Left lung (tissue), 10 donors: Measurements from ENCODE around the gene PREX1. TPM values are rescaled to one million over a fixed set of nuclear protein-coding genes. Genes with fewer than 3 reads are reported as not detected.

ENCODE experiments used
- ATAC-seq: fragments of 200-7000 bp; cut with Tn5 transposase; one replicate; pipeline ENCODE4 v1.9.1; 2020; ENCODE audit warnings: moderate library complexity
- DNase-seq, 4 donors: peaks; one replicate each; pipeline ENCODE4 v3.0.0-alpha.2; 2013 to 2020
- H3K27ac ChIP-seq, 2 donors: fragments of 200-600 bp; sonication (generic) in 1 of 2; one replicate each; pipeline versions ENCODE4 v1.5.0 to v1.8.0; 2020 to 2021
- H3K27me3 ChIP-seq, 2 donors: fragments of 200-600 bp; sonication (generic) in 1 of 2; one replicate each; pipeline versions ENCODE4 v1.5.0 to v1.8.0; 2020 to 2021
- H3K36me3 ChIP-seq, 2 donors: fragments of 200-600 bp; sonication (generic) in 1 of 2; one replicate each; pipeline versions ENCODE4 v1.5.0 to v1.8.0; 2020 to 2021
- H3K4me1 ChIP-seq, 2 donors: fragments of 200-600 bp; one replicate each; pipeline ENCODE4 v1.8.0; 2021
- H3K4me3 ChIP-seq, 2 donors: fragments of 200-600 bp; sonication (generic) in 1 of 2; one replicate each; pipeline versions ENCODE4 v1.5.0 to v1.8.0; 2020 to 2021; ENCODE audit warnings: mild to moderate bottlenecking in 1 of 2
- H3K9me3 ChIP-seq, 2 donors: fragments of 200-600 bp; sonication (generic) in 1 of 2; one replicate each; pipeline versions ENCODE4 v1.5.0 to v1.8.0; 2020 to 2021
- intact Hi-C, 2 donors: fragments of 100-400 bp; cut with DNase I; formaldehyde crosslinking; loops; one replicate each; pipeline versions ENCODE4 v1.11.2 to v1.14.2; 2022
- polyA plus RNA-seq, 6 donors: library from polyadenylated mRNA; unstranded; fragments of 120-200 nt; gene quantifications; one replicate each; pipeline ENCODE4 v1.2.1, GENCODE V29; 2013; ENCODE audit not compliant: insufficient read length in 6 of 6
- total RNA-seq, 2 donors: library from RNA; stranded (reverse); fragmentation: NEBNext Ultra II Directional; extraction: Animal tissue kit (Norgen Biotek cat#: 25700); gene quantifications; one replicate each; pipeline ENCODE4 v1.2.1, GENCODE V29; 2021
- TF ChIP-seq, protein P1 (sequence below), 2 donors: fragments of 200-600 bp; sonication (generic) in 1 of 2; IDR thresholded peaks; one replicate each; pipeline versions ENCODE4 v1.5.0 to v1.8.0; 2021; ENCODE audit warnings: antibody characterized with exemption in 2 of 2
- donor health status: DM: no; HTN: yes; CAD: no.
- donor health status: DM: no; HTN: no; CAD: no.

The PREX1 gene
- total and polyA plus RNA-seq, 8 donors: 20.3 to 111 (median 26.1) TPM

DNA sequence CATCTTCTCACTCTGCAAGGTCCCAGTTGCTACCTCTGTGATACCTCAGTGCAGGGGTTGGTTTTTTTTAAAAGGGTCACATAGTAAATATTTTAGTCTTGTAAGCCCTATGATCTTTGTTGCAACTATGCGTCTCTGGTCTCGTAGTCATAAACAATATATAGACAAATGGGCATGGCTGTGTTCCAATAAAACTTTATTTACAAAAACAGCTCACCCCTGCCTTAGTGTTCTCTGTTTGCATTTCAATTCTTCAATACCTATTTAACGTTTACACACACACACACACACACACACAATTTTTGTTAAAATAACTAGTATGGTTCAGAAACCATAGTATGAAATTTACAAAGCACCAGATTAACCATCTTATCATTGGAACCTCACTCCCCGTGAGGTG is 216.8 kb downstream of the PREX1 start:
- H3K27me3 ChIP-seq: peaks cover 0 to 12% of the 10 kb centered on the region in 2 donors
- DNase-seq (no peak), ATAC-seq (no peak)
- H3K4me3 ChIP-seq: no peak overlapping the region
- no peak overlapping the region for H3K27ac ChIP-seq
- TF ChIP-seq, protein P1, sequence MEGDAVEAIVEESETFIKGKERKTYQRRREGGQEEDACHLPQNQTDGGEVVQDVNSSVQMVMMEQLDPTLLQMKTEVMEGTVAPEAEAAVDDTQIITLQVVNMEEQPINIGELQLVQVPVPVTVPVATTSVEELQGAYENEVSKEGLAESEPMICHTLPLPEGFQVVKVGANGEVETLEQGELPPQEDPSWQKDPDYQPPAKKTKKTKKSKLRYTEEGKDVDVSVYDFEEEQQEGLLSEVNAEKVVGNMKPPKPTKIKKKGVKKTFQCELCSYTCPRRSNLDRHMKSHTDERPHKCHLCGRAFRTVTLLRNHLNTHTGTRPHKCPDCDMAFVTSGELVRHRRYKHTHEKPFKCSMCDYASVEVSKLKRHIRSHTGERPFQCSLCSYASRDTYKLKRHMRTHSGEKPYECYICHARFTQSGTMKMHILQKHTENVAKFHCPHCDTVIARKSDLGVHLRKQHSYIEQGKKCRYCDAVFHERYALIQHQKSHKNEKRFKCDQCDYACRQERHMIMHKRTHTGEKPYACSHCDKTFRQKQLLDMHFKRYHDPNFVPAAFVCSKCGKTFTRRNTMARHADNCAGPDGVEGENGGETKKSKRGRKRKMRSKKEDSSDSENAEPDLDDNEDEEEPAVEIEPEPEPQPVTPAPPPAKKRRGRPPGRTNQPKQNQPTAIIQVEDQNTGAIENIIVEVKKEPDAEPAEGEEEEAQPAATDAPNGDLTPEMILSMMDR (IDR thresholded peaks at IDR 0.05): no peak
- no peaks in the 10 kb centered on the region for H3K36me3 ChIP-seq
- no peaks in the 10 kb centered on the region for H3K9me3 ChIP-seq
- H3K4me1 ChIP-seq: no peaks in the 10 kb centered on the region
- intact Hi-C loops: no loop called here

- intact Hi-C loops: no loop called here
- DNase-seq: peak in 1 of 4 donors; percentile 10
- peaks cover 0 to 22% of the 10 kb centered on the region in 2 donors for H3K27me3 ChIP-seq
- TF ChIP-seq, protein P1 (IDR thresholded peaks at IDR 0.05): no peak
- ATAC-seq: no peak
- H3K4me3 ChIP-seq: no peak overlapping the region
- no peaks in the 10 kb centered on the region for H3K4me1 ChIP-seq
- H3K9me3 ChIP-seq: no peaks in the 10 kb centered on the region
- H3K27ac ChIP-seq: no peak overlapping the region
- no peaks in the 10 kb centered on the region for H3K36me3 ChIP-seq
Measured at GRCh38 chr20:48609491-48609978, 218.3 kb downstream of the PREX1 start.

GRCh38 chr20:48608756-48609155 is 219.0 kb downstream of the PREX1 start:
- intact Hi-C loops: no loop called here

DNA sequence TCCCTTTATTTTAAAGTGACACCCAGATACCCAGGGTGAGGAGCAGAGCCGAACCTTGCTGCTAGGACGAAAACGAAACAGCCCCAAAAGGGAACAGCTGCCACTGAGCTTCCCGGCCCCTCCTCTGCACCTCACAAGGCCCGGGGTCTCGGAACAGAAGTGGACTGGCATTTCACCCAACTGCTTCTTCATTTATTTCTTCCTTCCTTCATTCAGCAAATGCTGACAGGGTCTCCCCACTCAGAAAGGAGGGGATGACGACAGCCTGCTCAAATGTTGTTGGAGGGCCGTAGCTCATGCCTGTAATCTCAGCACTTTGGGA is 220.3 kb downstream of the PREX1 start:
- intact Hi-C loops: no loop called here
- ATAC-seq (no peak), DNase-seq (peak in 1 of 4 donors; percentile 30)
- Histone ChIP-seq H3K4me1 (no peaks in the 10 kb centered on the region), H3K36me3 (no peaks in the 10 kb centered on the region), H3K4me3 (no peak overlapping the region), H3K9me3 (no peaks in the 10 kb centered on the region), H3K27ac (no peak overlapping the region), H3K27me3 (peaks cover 0 to 35% of the 10 kb centered on the region in 2 donors)
- TF ChIP-seq, protein P1 (IDR thresholded peaks at IDR 0.05): no peak

More at GRCh38 chr20:48608756-48609155, 219.0 kb downstream of the PREX1 start:
- TF ChIP-seq, protein P1 (IDR thresholded peaks at IDR 0.05): no peak
- no peaks in the 10 kb centered on the region for H3K9me3 ChIP-seq
- no peaks in the 10 kb centered on the region for H3K4me1 ChIP-seq
- peaks cover 0 to 30% of the 10 kb centered on the region in 2 donors for H3K27me3 ChIP-seq
- no peak overlapping the region for H3K4me3 ChIP-seq
- H3K27ac ChIP-seq: no peak overlapping the region
- ATAC-seq (no peak), DNase-seq (no peak)
- no peaks in the 10 kb centered on the region for H3K36me3 ChIP-seq

GRCh38 chr20:48606841-48607543 is 220.8 kb downstream of the PREX1 start:
- Histone ChIP-seq H3K27me3 (peaks cover 0 to 35% of the 10 kb centered on the region in 2 donors), H3K9me3 (no peaks in the 10 kb centered on the region), H3K27ac (no peak overlapping the region), H3K36me3 (no peaks in the 10 kb centered on the region), H3K4me3 (no peak overlapping the region), H3K4me1 (no peaks in the 10 kb centered on the region)
- TF ChIP-seq, protein P1 (IDR thresholded peaks at IDR 0.05): no peak
- intact Hi-C loops: no loop called here
- no peak for ATAC-seq
- no peak for DNase-seq
